H1 (cell line): ENCODE results near the gene RABEP1. TPM values are rescaled to one million over a fixed set of nuclear protein-coding genes. Genes with fewer than 3 reads are reported as not detected.

Source experiments
- CBX8 ChIP-seq: fragments of 300-800, 300-1000 bp; sonication (generic); IDR thresholded peaks from 2 replicates; pipeline ENCODE4 v1.7.1; 2016; ENCODE audit warnings: low read depth, low read length, borderline replicate concordance
- CHD1 ChIP-seq: IDR thresholded peaks from 2 replicates; pipeline ENCODE4 v1.6.1; 2012; ENCODE audit warnings: low read depth, low read length, improper control_type of control experiment
- GABPA ChIP-seq: IDR thresholded peaks from 2 replicates; pipeline ENCODE4 v1.6.1; 2011; ENCODE audit warnings: mild to moderate bottlenecking, low read length, moderate library complexity, borderline replicate concordance; ENCODE audit not compliant: insufficient read depth
- MAFK ChIP-seq: IDR thresholded peaks from 2 replicates; pipeline ENCODE4 v1.6.1; 2012; ENCODE audit warnings: low read depth, mild to moderate bottlenecking, improper control_type of control experiment, low read length
- SP1 ChIP-seq: IDR thresholded peaks from 2 replicates; pipeline ENCODE4 v1.6.1; 2011; ENCODE audit warnings: low read depth, low read length
- SUZ12 ChIP-seq: fragments of 200-600 bp; sonication (generic); IDR thresholded peaks from 2 replicates; pipeline ENCODE4 v1.6.1; 2012; ENCODE audit warnings: mild to moderate bottlenecking, inconsistent platforms, low read length, moderate library complexity, mixed read lengths
- YY1 ChIP-seq: IDR thresholded peaks from 2 replicates; pipeline ENCODE4 v1.6.1; 2011; ENCODE audit warnings: low read depth, mild to moderate bottlenecking, low read length
- polyA plus RNA-seq, 7 experiments: library from polyadenylated mRNA; depleted of rRNA in 3 of 7; stranded (reverse) in 5 of 7; unstranded in 2 of 7; fragments of >200 nt in 5 of 7; fragments of 200-250 nt in 2 of 7; gene quantifications; 1 replicate in 5 of 7; 2 replicates in 1 of 7; 4 replicates in 1 of 7; pipeline versions ENCODE4 v1.2.1 to v1.2.3, GENCODE V29; 2011 to 2013; ENCODE audit warnings: missing spikeins in 2 of 7, mixed read lengths in 2 of 7
- total RNA-seq: library from RNA; stranded (reverse); fragmentation: NEBNext Ultra II Directional; extraction: Animal tissue kit (Norgen Biotek cat#: 25700); gene quantifications from 2 replicates; pipeline ENCODE4 v1.2.1, GENCODE V29; 2021
- TF ChIP-seq, protein P1 (sequence below): IDR thresholded peaks from 2 replicates; pipeline ENCODE4 v1.6.1; 2012; ENCODE audit warnings: inconsistent platforms

The RABEP1 gene
- total and polyA plus RNA-seq, 2 of the 8 experiments (the other 6 are each of a cell fraction or from before 2014, with no cell fraction given), result 8.5 to 52.3 TPM

GRCh38 chr17:5236938-5237540, 45.0 kb upstream of the RABEP1 start (continued):
- no peak for TF ChIP-seq SUZ12
- no peak for TF ChIP-seq MAFK
- TF ChIP-seq CHD1, result no peak
- TF ChIP-seq YY1, result no peak
- TF ChIP-seq GABPA, result no peak
- TF ChIP-seq CBX8, result no peak
- no peak for TF ChIP-seq SP1
- TF ChIP-seq, protein P1, sequence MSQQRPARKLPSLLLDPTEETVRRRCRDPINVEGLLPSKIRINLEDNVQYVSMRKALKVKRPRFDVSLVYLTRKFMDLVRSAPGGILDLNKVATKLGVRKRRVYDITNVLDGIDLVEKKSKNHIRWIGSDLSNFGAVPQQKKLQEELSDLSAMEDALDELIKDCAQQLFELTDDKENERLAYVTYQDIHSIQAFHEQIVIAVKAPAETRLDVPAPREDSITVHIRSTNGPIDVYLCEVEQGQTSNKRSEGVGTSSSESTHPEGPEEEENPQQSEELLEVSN, result no peak
